Pancreas (tissue), 10 donors: ENCODE measurements around the gene BHLHE23. TPM values are rescaled to one million over a fixed set of nuclear protein-coding genes. Genes with fewer than 3 reads are reported as not detected.

ENCODE experiments used
- ATAC-seq, 4 donors: fragments of 200-7000 bp; cut with Tn5 transposase; one replicate each; pipeline versions ENCODE4 v1.8.0 to v1.9.1; 2020; ENCODE audit warnings: mild to moderate bottlenecking in 4 of 4, moderate library complexity in 4 of 4
- DNase-seq, 6 donors: peaks; one replicate each; pipeline ENCODE4 v3.0.0-alpha.2; 2020
- FAIRE-seq: peaks from 2 replicates; lab custom pipeline; 2012; peaks lifted over from hg19 to GRCh38; lab: Jason Lieb, UNC
- H3K27ac ChIP-seq, 4 donors: fragments of 200-600 bp; sonication (generic); 1 replicate in 3 of 4; 2 replicates in 1 of 4; pipeline versions ENCODE4 v1.5.0 to v1.8.0; 2020
- H3K27me3 ChIP-seq, 4 donors: fragments of 200-600 bp; one replicate each; pipeline ENCODE4 v1.8.0; 2021
- H3K36me3 ChIP-seq, 3 donors: fragments of 200-600 bp; sonication (generic) in 1 of 3; one replicate each; pipeline versions ENCODE4 v1.5.0 to v1.8.0; 2020 to 2021
- H3K4me1 ChIP-seq, 3 donors: fragments of 200-600 bp; one replicate each; pipeline ENCODE4 v1.8.0; 2021
- H3K4me3 ChIP-seq, 4 donors: fragments of 200-600 bp; sonication (generic) in 2 of 4; one replicate each; pipeline versions ENCODE4 v1.5.0 to v1.8.0; 2020 to 2021
- H3K9me3 ChIP-seq, 4 donors: fragments of 200-600 bp; one replicate each; pipeline ENCODE4 v1.8.0; 2021
- WGBS, 2 donors: extraction: QIAGEN DNeasy Blood & Tissue Kit; methylation state at CpG; one replicate each; pipeline ENCODE4 v1.1.7; 2013; 5-methylcytosine and 5-hydroxymethylcytosine counted together
- intact Hi-C, 3 donors: fragments of 100-400 bp; cut with DNase I; formaldehyde crosslinking; loops; one replicate each; pipeline versions ENCODE4 v1.11.1 to v1.14.2; 2022
- polyA plus RNA-seq, 2 donors: library from polyadenylated mRNA; stranded (reverse); fragments of 200-250 nt; gene quantifications; one replicate each; pipeline ENCODE4 v1.2.3, GENCODE V29; 2013
- total RNA-seq, 6 donors: library from RNA; stranded (reverse); fragmentation: NEBNext Ultra II Directional in 4 of 6; extraction: Animal tissue kit (Norgen Biotek cat#: 25700) in 4 of 6; gene quantifications; one replicate each; pipeline versions ENCODE4 v1.2.1 to v1.2.4, GENCODE V29; 2021 to 2023
- TF ChIP-seq, protein P1 (sequence below), 4 donors: fragments of 200-600 bp; sonication (generic) in 3 of 4; IDR thresholded peaks; one replicate each; pipeline versions ENCODE4 v1.5.0 to v1.8.0; 2021; ENCODE audit warnings: antibody characterized with exemption in 4 of 4
- donor health status: healthy with polysubstance abuse.
- donor health status: DM: no; HTN: no; CAD: no; lungs with moderate emphysema.
- donor health status: DM: no; HTN: no; CAD: no.
- donor health status: control.
- donor health status: control.
- donor health status: Bipolar disorder and iron deficiency.
- donor health status: DM: yes; HTN: yes; CAD: no.
- donor health status: DM: no; HTN: no; CAD: no.
- donor health status: DM: no; HTN: no; CAD: no.
- donor health status: DM: yes; HTN: yes; CAD: no.

Gene BHLHE23
- total and polyA plus RNA-seq, 8 donors = not detected

DNA sequence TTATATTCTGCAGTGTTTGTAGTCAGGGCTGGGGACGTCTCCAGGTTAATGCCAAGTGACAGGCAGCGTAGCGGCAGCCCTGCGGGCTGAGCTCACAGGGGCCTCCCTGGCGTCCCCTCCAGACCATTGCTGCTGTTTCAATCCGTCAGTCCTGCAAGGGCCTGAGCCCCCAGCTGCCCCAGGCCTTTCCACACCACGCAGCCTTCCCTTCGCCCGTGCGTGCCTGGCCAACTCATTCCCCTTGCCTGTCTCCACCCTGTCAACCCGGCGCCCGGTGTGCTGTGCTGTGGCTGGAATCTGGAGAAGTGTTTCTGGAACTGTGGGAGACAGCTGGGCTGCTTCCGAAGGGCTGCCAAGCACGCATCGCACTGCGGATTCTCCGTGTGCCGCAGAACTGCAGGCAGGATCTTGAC is 11.9 kb downstream of the BHLHE23 start:
- H3K4me3 ChIP-seq = no peak overlapping the region
- H3K27ac ChIP-seq = no peak overlapping the region
- H3K36me3 ChIP-seq = no peaks in the 10 kb centered on the region
- no peak for ATAC-seq
- TF ChIP-seq, protein P1, sequence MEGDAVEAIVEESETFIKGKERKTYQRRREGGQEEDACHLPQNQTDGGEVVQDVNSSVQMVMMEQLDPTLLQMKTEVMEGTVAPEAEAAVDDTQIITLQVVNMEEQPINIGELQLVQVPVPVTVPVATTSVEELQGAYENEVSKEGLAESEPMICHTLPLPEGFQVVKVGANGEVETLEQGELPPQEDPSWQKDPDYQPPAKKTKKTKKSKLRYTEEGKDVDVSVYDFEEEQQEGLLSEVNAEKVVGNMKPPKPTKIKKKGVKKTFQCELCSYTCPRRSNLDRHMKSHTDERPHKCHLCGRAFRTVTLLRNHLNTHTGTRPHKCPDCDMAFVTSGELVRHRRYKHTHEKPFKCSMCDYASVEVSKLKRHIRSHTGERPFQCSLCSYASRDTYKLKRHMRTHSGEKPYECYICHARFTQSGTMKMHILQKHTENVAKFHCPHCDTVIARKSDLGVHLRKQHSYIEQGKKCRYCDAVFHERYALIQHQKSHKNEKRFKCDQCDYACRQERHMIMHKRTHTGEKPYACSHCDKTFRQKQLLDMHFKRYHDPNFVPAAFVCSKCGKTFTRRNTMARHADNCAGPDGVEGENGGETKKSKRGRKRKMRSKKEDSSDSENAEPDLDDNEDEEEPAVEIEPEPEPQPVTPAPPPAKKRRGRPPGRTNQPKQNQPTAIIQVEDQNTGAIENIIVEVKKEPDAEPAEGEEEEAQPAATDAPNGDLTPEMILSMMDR (IDR thresholded peaks at IDR 0.05) = no peak
- WGBS, 2 donors = 60 to 68% methylated on average over 19 of the region's 19 CpGs
- intact Hi-C loops = no loop called here
- no peaks in the 10 kb centered on the region for H3K9me3 ChIP-seq
- no peaks in the 10 kb centered on the region for H3K27me3 ChIP-seq
- no peak for FAIRE-seq
- H3K4me1 ChIP-seq = no peaks in the 10 kb centered on the region
- DNase-seq = peak in 1 of 6 donors; percentile 43

DNA sequence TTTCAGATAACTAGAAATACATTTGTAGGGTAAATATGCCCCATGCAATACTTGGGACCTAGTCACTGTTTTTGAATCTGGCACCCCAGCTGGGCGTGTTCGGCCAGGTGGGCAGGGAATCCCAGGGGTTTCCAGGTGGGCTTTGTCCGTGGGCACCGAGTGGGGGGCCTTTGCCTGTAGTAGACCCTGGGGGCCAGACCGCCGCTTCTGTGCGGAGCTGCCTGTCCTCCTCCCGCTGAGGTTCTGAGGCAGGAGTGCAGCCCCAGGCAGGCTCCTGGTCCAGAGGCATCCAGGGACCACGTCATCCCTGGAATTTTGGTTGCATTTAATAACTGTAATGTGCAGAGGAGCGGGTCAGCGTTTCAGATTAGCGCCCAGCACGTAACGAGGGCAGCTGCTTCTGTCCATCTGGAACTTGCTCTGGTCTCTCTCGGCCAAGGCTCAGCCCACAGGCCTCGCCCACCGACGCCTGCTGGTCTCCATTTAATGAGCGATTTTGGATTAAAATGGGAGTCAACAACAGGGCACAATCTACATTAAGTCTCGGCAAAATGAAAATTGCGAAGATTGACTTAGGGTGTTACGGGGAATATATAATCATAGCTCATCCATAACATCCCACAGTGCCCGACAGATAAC is 12.8 kb downstream of the BHLHE23 start:
- Histone ChIP-seq H3K36me3 (no peaks in the 10 kb centered on the region), H3K9me3 (no peaks in the 10 kb centered on the region), H3K4me3 (no peak overlapping the region), H3K27me3 (no peaks in the 10 kb centered on the region), H3K27ac (no peak overlapping the region), H3K4me1 (no peaks in the 10 kb centered on the region)
- intact Hi-C loops = no loop called here
- TF ChIP-seq, protein P1 (IDR thresholded peaks at IDR 0.05) = no peak
- no peak for ATAC-seq
- FAIRE-seq = no peak
- 63 to 78% methylated on average over 23 of the region's 23 CpGs for WGBS, 2 donors
- no peak for DNase-seq

DNA sequence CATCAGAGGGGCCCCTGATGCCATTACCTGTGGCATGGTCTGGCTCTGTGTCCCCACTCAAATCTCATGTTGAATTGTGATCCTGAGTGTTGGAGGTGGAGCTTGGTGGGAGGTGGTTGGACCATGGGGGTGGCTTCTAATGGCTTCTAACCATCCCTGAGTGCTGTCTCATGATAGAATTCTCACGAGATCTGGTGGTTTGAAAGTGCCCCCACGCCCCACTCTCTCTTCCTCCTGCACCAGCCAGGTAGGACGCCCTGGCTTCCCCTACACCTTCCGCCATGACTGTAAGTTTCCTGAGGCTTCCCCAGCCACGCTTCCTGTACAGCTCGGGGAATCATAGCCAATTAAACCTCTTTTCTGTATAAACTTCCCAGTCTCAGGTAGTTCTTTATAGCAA is 14.9 kb downstream of the BHLHE23 start:
- Histone ChIP-seq H3K4me1 (no peaks in the 10 kb centered on the region), H3K36me3 (no peaks in the 10 kb centered on the region), H3K27ac (no peak overlapping the region), H3K27me3 (no peaks in the 10 kb centered on the region), H3K9me3 (no peaks in the 10 kb centered on the region), H3K4me3 (no peak overlapping the region)
- DNase-seq (no peak), ATAC-seq (no peak), FAIRE-seq (no peak)
- 45 to 64% methylated on average over 6 of the region's 6 CpGs for WGBS, 2 donors
- intact Hi-C loops = no loop called here
- TF ChIP-seq, protein P1 (IDR thresholded peaks at IDR 0.05) = no peak

DNA sequence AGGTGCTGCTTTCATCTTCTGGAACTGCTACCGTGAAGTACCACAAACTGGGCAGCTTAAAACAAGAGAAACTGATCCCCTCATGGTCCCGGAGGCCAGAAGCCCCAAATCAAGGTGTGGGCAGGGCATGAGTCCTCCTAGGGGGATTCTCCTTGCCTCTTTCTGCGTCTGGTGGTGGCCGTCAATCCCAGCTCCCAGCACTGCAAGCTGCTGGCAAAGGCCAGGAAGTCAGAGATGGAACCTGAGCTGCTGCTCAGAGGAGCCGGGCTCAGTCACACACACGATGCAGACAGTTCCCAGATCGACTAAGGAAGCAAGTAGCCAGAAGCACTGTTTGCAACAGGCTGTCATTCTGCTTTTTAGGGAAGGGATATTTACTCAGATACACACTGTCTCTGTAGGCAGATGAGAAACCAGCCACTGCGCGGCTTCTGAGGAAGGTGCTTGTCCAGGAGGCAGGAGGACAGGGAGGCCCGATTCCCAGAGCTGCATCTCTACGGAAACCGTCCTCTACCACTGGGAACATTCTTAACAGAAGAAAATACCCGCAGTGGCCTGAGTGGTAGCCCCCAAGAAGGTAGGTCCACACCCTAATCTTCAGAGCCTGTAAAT is 15.5 kb downstream of the BHLHE23 start:
- TF ChIP-seq, protein P1 (IDR thresholded peaks at IDR 0.05) = no peak
- no peak for FAIRE-seq
- 50 to 55% methylated on average over 13 of the region's 13 CpGs for WGBS, 2 donors
- intact Hi-C loops = no loop called here
- H3K4me1 ChIP-seq = no peaks in the 10 kb centered on the region
- no peaks in the 10 kb centered on the region for H3K9me3 ChIP-seq
- no peak for ATAC-seq
- H3K4me3 ChIP-seq = no peak overlapping the region
- H3K27ac ChIP-seq = no peak overlapping the region
- H3K27me3 ChIP-seq = no peaks in the 10 kb centered on the region
- DNase-seq = no peak
- no peaks in the 10 kb centered on the region for H3K36me3 ChIP-seq

DNA sequence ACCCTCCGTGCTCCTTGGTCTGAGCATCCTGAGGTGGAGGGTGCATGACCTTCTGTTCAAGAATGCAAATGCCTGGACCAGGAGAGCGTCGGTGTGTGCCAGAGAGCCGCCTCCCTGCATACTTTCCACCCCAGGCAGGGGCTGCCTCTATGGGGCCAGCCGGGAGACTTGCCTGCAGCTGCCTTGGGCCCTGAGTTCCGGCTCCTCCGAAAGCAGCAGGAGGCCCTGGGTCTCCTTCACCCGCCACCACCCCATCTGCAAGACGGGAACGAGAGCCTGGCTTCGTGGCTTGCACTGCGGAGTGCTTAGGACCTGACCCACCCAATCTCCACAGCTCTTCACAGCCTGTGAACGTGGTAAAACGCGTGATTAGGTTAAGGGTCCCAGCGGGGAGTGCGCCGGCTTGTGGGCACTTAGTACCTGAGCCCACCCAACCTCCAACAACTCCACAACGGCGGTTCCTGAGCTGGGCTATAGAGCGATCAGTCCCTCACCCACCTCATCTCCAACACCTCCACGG is 16.4 kb downstream of the BHLHE23 start:
- no peaks in the 10 kb centered on the region for H3K27me3 ChIP-seq
- DNase-seq (no peak), FAIRE-seq (no peak), ATAC-seq (no peak)
- TF ChIP-seq, protein P1 (IDR thresholded peaks at IDR 0.05) = no peak
- H3K4me1 ChIP-seq = no peaks in the 10 kb centered on the region
- H3K36me3 ChIP-seq = no peaks in the 10 kb centered on the region
- WGBS, 2 donors = 44 to 51% methylated on average over 22 of the region's 22 CpGs
- H3K9me3 ChIP-seq = no peaks in the 10 kb centered on the region
- intact Hi-C loops = no loop called here
- H3K27ac ChIP-seq = no peak overlapping the region
- no peak overlapping the region for H3K4me3 ChIP-seq
